ENCODE results near the gene HIBADH. TPM values are rescaled to one million over a fixed set of nuclear protein-coding genes. Genes with fewer than 3 reads are reported as not detected.

Gene HIBADH
- total and polyA plus RNA-seq, 2 donors (not counting 3 experiments of a cell fraction or from before 2014, with no cell fraction given): 22.6 to 30.5 TPM

DNA sequence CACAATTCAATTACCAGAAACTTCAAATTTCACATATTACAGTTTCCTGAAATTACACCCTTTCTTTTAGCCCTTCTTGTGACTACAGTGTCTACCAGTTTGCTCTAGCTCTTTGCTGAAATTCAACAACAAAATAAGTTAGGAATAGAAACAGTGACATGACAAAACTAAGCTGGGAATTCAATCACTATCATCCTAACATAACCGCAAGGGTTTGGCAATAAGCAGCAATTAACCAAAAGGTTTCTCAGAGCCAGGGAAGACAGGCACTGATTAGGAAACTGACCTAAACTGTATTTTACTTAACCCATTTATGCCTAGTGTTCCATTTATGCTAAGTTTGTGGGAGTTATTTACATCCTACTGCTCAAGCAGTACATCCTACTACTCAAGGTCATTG, 31.3 kb downstream of the HIBADH start:
- no TSS peak for BruUV-seq (replicated peaks)
- H3K27me3 ChIP-seq (ENCODE audit: control insufficient read depth in 2 of 2, insufficient read depth in 2 of 2, low read length in 2 of 2): no peaks in the 10 kb centered on the region
- H3K27ac ChIP-seq (ENCODE audit: insufficient read depth, low read depth, low read length): no peak overlapping the region
- POLR2A ChIA-PET: no interaction called here
- no peaks in the 10 kb centered on the region for H4K20me1 ChIP-seq (replicated peaks; ENCODE audit: control insufficient read depth, extremely low read depth, insufficient read depth, low read length)
- H3K4me2 ChIP-seq (ENCODE audit: insufficient read depth, low read length): no peak overlapping the region
- H3K79me2 ChIP-seq (ENCODE audit: control insufficient read depth, insufficient read depth, low read length): no peaks in the 10 kb centered on the region
- CTCF ChIA-PET: interaction anchor here (0.9 to 1.4 kb wide), 4 partner anchors 10 to 26 kb away, joined by 3 to 7 read pairs (median 4); no protein-coding TSS in a partner anchor
- intact Hi-C loops (cut with micrococcal nuclease): no loop called here
- no peak for DNase-seq (ENCODE audit: low read depth, low spot score)
- H3K4me1 ChIP-seq (ENCODE audit: control insufficient read depth, extremely low read depth, insufficient read depth, low read length): no peaks in the 10 kb centered on the region
- no peaks in the 10 kb centered on the region for H3K9me1 ChIP-seq (replicated peaks; ENCODE audit: control insufficient read depth, extremely low read depth, insufficient read depth, low read length)
- no peak overlapping the region for H2AFZ ChIP-seq (ENCODE audit: low read depth, low read length)
- no peak overlapping the region for H3K4me3 ChIP-seq (replicated peaks in 1 of 3; ENCODE audit: insufficient read depth in 1 of 3, low read depth in 1 of 3, low read length in 3 of 3)
- TF ChIP-seq JUN (IDR thresholded peaks at IDR 0.05; ENCODE audit: borderline replicate concordance, insufficient read depth, insufficient read length, low read depth) (no peak), POLR2A (IDR thresholded peaks at IDR 0.05; ENCODE audit: low read depth, low read length) (no peak), GATA2 (IDR thresholded peaks at IDR 0.05; ENCODE audit: insufficient read depth, insufficient read length, low read depth, low read length) (no peak), FOS (IDR thresholded peaks at IDR 0.05; ENCODE audit: borderline replicate concordance, insufficient read depth, low read length) (no peak), POLR2AphosphoS5 (IDR thresholded peaks at IDR 0.05; ENCODE audit: insufficient read depth, low read depth, low read length) (no peak), EZH2 (IDR thresholded peaks at IDR 0.05; ENCODE audit: borderline replicate concordance, low read depth, low read length, severe bottlenecking) (no peak), MYC (IDR thresholded peaks at IDR 0.05; ENCODE audit: low read depth, low read length) (no peak)
- TF ChIP-seq, protein P1, sequence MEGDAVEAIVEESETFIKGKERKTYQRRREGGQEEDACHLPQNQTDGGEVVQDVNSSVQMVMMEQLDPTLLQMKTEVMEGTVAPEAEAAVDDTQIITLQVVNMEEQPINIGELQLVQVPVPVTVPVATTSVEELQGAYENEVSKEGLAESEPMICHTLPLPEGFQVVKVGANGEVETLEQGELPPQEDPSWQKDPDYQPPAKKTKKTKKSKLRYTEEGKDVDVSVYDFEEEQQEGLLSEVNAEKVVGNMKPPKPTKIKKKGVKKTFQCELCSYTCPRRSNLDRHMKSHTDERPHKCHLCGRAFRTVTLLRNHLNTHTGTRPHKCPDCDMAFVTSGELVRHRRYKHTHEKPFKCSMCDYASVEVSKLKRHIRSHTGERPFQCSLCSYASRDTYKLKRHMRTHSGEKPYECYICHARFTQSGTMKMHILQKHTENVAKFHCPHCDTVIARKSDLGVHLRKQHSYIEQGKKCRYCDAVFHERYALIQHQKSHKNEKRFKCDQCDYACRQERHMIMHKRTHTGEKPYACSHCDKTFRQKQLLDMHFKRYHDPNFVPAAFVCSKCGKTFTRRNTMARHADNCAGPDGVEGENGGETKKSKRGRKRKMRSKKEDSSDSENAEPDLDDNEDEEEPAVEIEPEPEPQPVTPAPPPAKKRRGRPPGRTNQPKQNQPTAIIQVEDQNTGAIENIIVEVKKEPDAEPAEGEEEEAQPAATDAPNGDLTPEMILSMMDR (IDR thresholded peaks at IDR 0.05; ENCODE audit: extremely low read depth in 1 of 2, insufficient read depth in 1 of 2, low read depth in 1 of 2, low read length in 2 of 2): no peak
- TF ChIP-seq, protein P2, sequence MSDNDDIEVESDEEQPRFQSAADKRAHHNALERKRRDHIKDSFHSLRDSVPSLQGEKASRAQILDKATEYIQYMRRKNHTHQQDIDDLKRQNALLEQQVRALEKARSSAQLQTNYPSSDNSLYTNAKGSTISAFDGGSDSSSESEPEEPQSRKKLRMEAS (IDR thresholded peaks at IDR 0.05; ENCODE audit: insufficient read depth, insufficient read length): no peak
- no peaks in the 10 kb centered on the region for H3K36me3 ChIP-seq (ENCODE audit: control insufficient read depth in 2 of 2, extremely low read depth in 1 of 2, insufficient read depth in 2 of 2, low read length in 2 of 2)
- dilution Hi-C loops (cut with MboI; ENCODE audit: extremely low pct_ligation_motif_present, low sequenced_read_pairs): no loop called here
- FAIRE-seq: no peak
- no peaks in the 10 kb centered on the region for H3K9me3 ChIP-seq (replicated peaks; ENCODE audit: control insufficient read depth, insufficient read depth, low read length)
- H3K9ac ChIP-seq (replicated peaks; ENCODE audit: extremely low read depth, insufficient read depth, low read length): no peak overlapping the region

Measured in endothelial cell of umbilical vein (primary cell).